AG08396 (cell line): ENCODE results near the gene HP.

Source experiments
- DNase-seq: peaks from one replicate; pipeline ENCODE4 v3.0.0; 2012; ENCODE audit warnings: low spot score, mixed read lengths

HP gene

GRCh38 chr16:72091217-72091616, 36.9 kb downstream of the HP start:
- DNase-seq: no peak

- DNase-seq: peak; percentile 47
These were observed 38.6 kb downstream of the HP start for GRCh38 chr16:72092832-72093447.

- peak; percentile 97 for DNase-seq
These were observed 39.4 kb downstream of the HP start, which contains the start of the genes DHX38 and TXNL4B for GRCh38 chr16:72093448-72094265. Gene DHX38, plus strand, starts transcription at chr16:72093847. Its CDS starts 2,311 bp downstream, at chr16:72096158. Gene TXNL4B, minus strand, starts transcription at chr16:72093620. Its CDS starts 2,871 bp downstream, at chr16:72090749.

GRCh38 chr16:72094266-72094610, 39.9 kb downstream of the HP start:
- peak; percentile 39 for DNase-seq

- DNase-seq: no peak
These were observed 44.6 kb downstream of the HP start for GRCh38 chr16:72098936-72099335.

- DNase-seq: peak; percentile 66
These were observed 45.1 kb downstream of the HP start for GRCh38 chr16:72099377-72099818.

- no peak for DNase-seq
These were observed 46.9 kb downstream of the HP start for GRCh38 chr16:72101195-72101594.

- no peak for DNase-seq
These were observed 50.6 kb downstream of the HP start for GRCh38 chr16:72104905-72105304.

GRCh38 chr16:72105978-72106377, 51.7 kb downstream of the HP start:
- no peak for DNase-seq

GRCh38 chr16:72107371-72107770, 53.1 kb downstream of the HP start:
- DNase-seq: no peak

- no peak for DNase-seq
These were observed 54.2 kb downstream of the HP start for GRCh38 chr16:72108353-72109102.

- no peak for DNase-seq
These were observed 55.0 kb downstream of the HP start for GRCh38 chr16:72109300-72109699.

- DNase-seq: no peak
These were observed 55.7 kb downstream of the HP start for GRCh38 chr16:72109966-72110530.
